Activated naive CD4-positive, alpha-beta T cell treated with anti-CD3 and anti-CD28 coated beads, Interleukin-2, amount 50 U/mL, for 24 hours (primary cell): ENCODE measurements around the gene POLR2L.

Source experiments
- H3K27ac Mint-ChIP-seq: one replicate; pipeline ENCODE4 v1.8.0; 2021; ENCODE audit warnings: mild to moderate bottlenecking, mixed read lengths
- H3K27me3 Mint-ChIP-seq: one replicate; pipeline ENCODE4 v1.8.0; 2021; ENCODE audit warnings: mixed read lengths
- H3K36me3 Mint-ChIP-seq: one replicate; pipeline ENCODE4 v1.8.0; 2021; ENCODE audit warnings: mixed read lengths
- H3K4me1 Mint-ChIP-seq: one replicate; pipeline ENCODE4 v1.8.0; 2021; ENCODE audit warnings: mixed read lengths
- H3K4me3 Mint-ChIP-seq: one replicate; pipeline ENCODE4 v1.8.0; 2021; ENCODE audit warnings: mild to moderate bottlenecking, mixed read lengths
- H3K9me3 Mint-ChIP-seq: one replicate; pipeline ENCODE4 v1.8.0; 2021; ENCODE audit warnings: mixed read lengths

POLR2L gene

GRCh38 chr11:794766-795633, 47.3 kb downstream of the POLR2L start:
- Mint-ChIP-seq H3K27me3 (no peaks in the 10 kb centered on the region), H3K27ac (no peak overlapping the region), H3K4me1 (peaks cover 7% of the 10 kb centered on the region), H3K4me3 (peak overlapping the region; percentile 90), H3K9me3 (no peaks in the 10 kb centered on the region), H3K36me3 (no peaks in the 10 kb centered on the region)

- Mint-ChIP-seq H3K36me3 (no peaks in the 10 kb centered on the region), H3K27me3 (no peaks in the 10 kb centered on the region), H3K4me3 (peak overlapping the region; percentile 90)
These were observed 48.1 kb downstream of the POLR2L start for GRCh38 chr11:794013-794765.

GRCh38 chr11:793556-793955, 48.8 kb downstream of the POLR2L start:
- H3K36me3 Mint-ChIP-seq: no peaks in the 10 kb centered on the region
- peak overlapping the region; percentile 15 for H3K4me3 Mint-ChIP-seq
- H3K27ac Mint-ChIP-seq: no peak overlapping the region
- H3K27me3 Mint-ChIP-seq: no peaks in the 10 kb centered on the region
- no peaks in the 10 kb centered on the region for H3K9me3 Mint-ChIP-seq
- peaks cover 7% of the 10 kb centered on the region for H3K4me1 Mint-ChIP-seq

More at GRCh38 chr11:794013-794765, 48.1 kb downstream of the POLR2L start:
- H3K4me1 Mint-ChIP-seq: peaks cover 7% of the 10 kb centered on the region
- H3K27ac Mint-ChIP-seq: no peak overlapping the region
- H3K9me3 Mint-ChIP-seq: no peaks in the 10 kb centered on the region

GRCh38 chr11:792873-793272, 49.5 kb downstream of the POLR2L start:
- H3K27ac Mint-ChIP-seq: no peak overlapping the region
- peak overlapping the region; percentile 15 for H3K4me3 Mint-ChIP-seq
- H3K9me3 Mint-ChIP-seq: no peaks in the 10 kb centered on the region
- no peaks in the 10 kb centered on the region for H3K36me3 Mint-ChIP-seq
- H3K4me1 Mint-ChIP-seq: peaks cover 7% of the 10 kb centered on the region
- no peaks in the 10 kb centered on the region for H3K27me3 Mint-ChIP-seq

GRCh38 chr11:792535-792821, 49.9 kb downstream of the POLR2L start:
- Mint-ChIP-seq H3K4me3 (no peak overlapping the region), H3K4me1 (peaks cover 7% of the 10 kb centered on the region), H3K27me3 (no peaks in the 10 kb centered on the region), H3K36me3 (no peaks in the 10 kb centered on the region), H3K9me3 (no peaks in the 10 kb centered on the region), H3K27ac (no peak overlapping the region)

- H3K27ac Mint-ChIP-seq: no peak overlapping the region
- H3K4me1 Mint-ChIP-seq: peaks cover 7% of the 10 kb centered on the region
- H3K4me3 Mint-ChIP-seq: no peak overlapping the region
- H3K36me3 Mint-ChIP-seq: no peaks in the 10 kb centered on the region
- H3K9me3 Mint-ChIP-seq: no peaks in the 10 kb centered on the region
- no peaks in the 10 kb centered on the region for H3K27me3 Mint-ChIP-seq
These were observed 50.4 kb downstream of the POLR2L start for GRCh38 chr11:791658-792534.

- Mint-ChIP-seq H3K27me3 (no peaks in the 10 kb centered on the region), H3K4me1 (peaks cover 2% of the 10 kb centered on the region), H3K27ac (no peak overlapping the region), H3K4me3 (no peak overlapping the region), H3K36me3 (no peaks in the 10 kb centered on the region), H3K9me3 (no peaks in the 10 kb centered on the region)
These were observed 51.4 kb downstream of the POLR2L start for GRCh38 chr11:790721-791564.

GRCh38 chr11:789943-790342, 52.4 kb downstream of the POLR2L start, which contains the start of gene CEND1:
Gene CEND1, minus strand, starts transcription at chr11:790090. Its CDS starts 1,514 bp downstream, at chr11:788576.
- Mint-ChIP-seq H3K9me3 (no peaks in the 10 kb centered on the region), H3K27ac (no peak within 1 kb of the TSS), H3K36me3 (no peaks in the 10 kb centered on the region), H3K4me1 (no peaks in the 10 kb centered on the region), H3K4me3 (no peak within 1 kb of the TSS), H3K27me3 (no peaks in the 10 kb centered on the region)
